IMR-90 (cell line): ENCODE results near the gene DNM3. TPM values are rescaled to one million over a fixed set of nuclear protein-coding genes. Genes with fewer than 3 reads are reported as not detected.

ENCODE experiments used
- ATAC-seq: fragments of 200-7000 bp; cut with Tn5 transposase; 2 replicates; pipeline ENCODE4 v1.9.1; 2020; ENCODE audit warnings: low read depth, mild to moderate bottlenecking, moderate library complexity
- BruUV-seq: library from RNA; stranded (reverse); fragments of 400-500 nt; replicated peaks from 2 replicates; lab custom pipeline; 2021; lab: Mats Ljungman, UMichigan
- CTCF ChIA-PET: fragments of 300-600 bp; formaldehyde crosslinking; extraction: SDS; loops from one replicate; lab custom pipeline; 2021; ENCODE audit warnings: antibody characterized with exemption; lab: Yijun Ruan, JAX
- POLR2A ChIA-PET: fragments of 300-600 bp; sonication (Branson Sonifier 250); formaldehyde crosslinking; loops from one replicate; lab custom pipeline; 2022; ENCODE audit warnings: antibody characterized with exemption; ENCODE audit not compliant: unreplicated experiment; lab: Charles Lee
- DNase-seq: peaks from one replicate; pipeline ENCODE4 v3.0.0; 2013
- H2AFZ ChIP-seq: replicated peaks from 2 replicates; pipeline ENCODE3; 2013; ENCODE audit warnings: low read length, mild to moderate bottlenecking; ENCODE audit not compliant: poor library complexity
- H2AK5ac ChIP-seq: 2 replicates; pipeline ENCODE4 v1.6.1; 2013; ENCODE audit warnings: low read depth, low read length, inconsistent platforms
- H2AK9ac ChIP-seq: replicated peaks from 2 replicates; pipeline ENCODE3; 2013; ENCODE audit warnings: mild to moderate bottlenecking, low read depth, low read length, moderate library complexity; ENCODE audit not compliant: poor library complexity
- H2BK120ac ChIP-seq: 2 replicates; pipeline ENCODE4 v1.6.1; 2013; ENCODE audit warnings: low read depth, low read length, inconsistent platforms
- H2BK15ac ChIP-seq: 3 replicates; pipeline ENCODE4 v1.6.1; 2013; ENCODE audit warnings: low read depth, low read length, inconsistent platforms
- H2BK20ac ChIP-seq: 2 replicates; pipeline ENCODE4 v1.6.1; 2013; ENCODE audit warnings: low read depth, mild to moderate bottlenecking, inconsistent platforms, low read length, moderate library complexity
- H2BK5ac ChIP-seq: 2 replicates; pipeline ENCODE4 v1.6.1; 2013; ENCODE audit warnings: mild to moderate bottlenecking, low read depth, low read length, inconsistent platforms; ENCODE audit not compliant: poor library complexity, severe bottlenecking
- H3K14ac ChIP-seq: replicated peaks from 2 replicates; pipeline ENCODE4 v1.6.1; 2013; ENCODE audit warnings: low read depth, low read length, inconsistent platforms
- H3K18ac ChIP-seq: 2 replicates; pipeline ENCODE4 v1.6.1; 2013; ENCODE audit warnings: low read depth, low read length, control low read depth
- H3K23ac ChIP-seq: 2 replicates; pipeline ENCODE4 v1.6.1; 2013; ENCODE audit warnings: low read depth, low read length, inconsistent platforms
- H3K27ac ChIP-seq: 2 replicates; pipeline ENCODE4 v1.5.1; 2013; ENCODE audit warnings: mild to moderate bottlenecking, control low read depth, low read length; ENCODE audit not compliant: insufficient read depth
- H3K27me3 ChIP-seq: 2 replicates; pipeline ENCODE4 v1.6.1; 2013; ENCODE audit warnings: low read length; ENCODE audit not compliant: control insufficient read depth, insufficient read depth
- H3K36me3 ChIP-seq: 2 replicates; pipeline ENCODE4 v1.6.1; 2013; ENCODE audit warnings: low read length, mixed read lengths; ENCODE audit not compliant: control insufficient read depth, insufficient read depth
- H3K4ac ChIP-seq: 2 replicates; pipeline ENCODE4 v1.6.1; 2013; ENCODE audit warnings: low read depth, low read length, inconsistent platforms
- H3K4me1 ChIP-seq: 2 replicates; pipeline ENCODE4 v1.6.1; 2013; ENCODE audit warnings: low read length, mixed read lengths; ENCODE audit not compliant: control insufficient read depth, insufficient read depth
- H3K4me2 ChIP-seq: 2 replicates; pipeline ENCODE4 v1.6.1; 2013; ENCODE audit warnings: low read depth, mild to moderate bottlenecking, control low read depth, low read length, moderate library complexity
- H3K4me3 ChIP-seq: 2 replicates; pipeline ENCODE4 v1.5.1; 2013; ENCODE audit warnings: low read depth, mild to moderate bottlenecking, control low read depth, low read length, moderate library complexity; ENCODE audit not compliant: insufficient read depth
- H3K56ac ChIP-seq: 2 replicates; pipeline ENCODE4 v1.6.1; 2013; ENCODE audit warnings: low read length, inconsistent platforms; ENCODE audit not compliant: insufficient read depth; ENCODE audit errors: extremely low read depth
- H3K79me1 ChIP-seq, 2 experiments: 2 replicates each; pipeline ENCODE4 v1.6.1; 2013; ENCODE audit warnings: low read length in 2 of 2, inconsistent platforms in 1 of 2, low read depth in 1 of 2
- H3K9ac ChIP-seq: 2 replicates; pipeline ENCODE4 v1.6.1; 2013; ENCODE audit warnings: low read depth, low read length, control low read depth
- H3K9me1 ChIP-seq: 2 replicates; pipeline ENCODE4 v1.6.1; 2013; ENCODE audit warnings: low read length, inconsistent platforms; ENCODE audit not compliant: insufficient read depth
- H3K9me3 ChIP-seq: 2 replicates; pipeline ENCODE4 v1.6.1; 2013; ENCODE audit warnings: low read length; ENCODE audit not compliant: control insufficient read depth, insufficient read depth
- H4K20me1 ChIP-seq: 2 replicates; pipeline ENCODE4 v1.6.1; 2013; ENCODE audit warnings: low read length, inconsistent platforms; ENCODE audit not compliant: insufficient read depth
- H4K5ac ChIP-seq: 2 replicates; pipeline ENCODE4 v1.6.1; 2013; ENCODE audit warnings: mild to moderate bottlenecking, low read depth, low read length, control low read depth
- H4K8ac ChIP-seq, 2 experiments: 2 replicates each; pipeline ENCODE4 v1.6.1; 2013; ENCODE audit warnings: low read depth in 2 of 2, low read length in 2 of 2, control low read depth in 1 of 2, inconsistent platforms in 1 of 2
- H4K91ac ChIP-seq: 2 replicates; pipeline ENCODE4 v1.6.1; 2013; ENCODE audit warnings: low read depth, low read length, inconsistent platforms; ENCODE audit not compliant: insufficient read depth
- BHLHE40 ChIP-seq: fragments of 150-350 bp; IDR thresholded peaks from 2 replicates; pipeline ENCODE4 v1.6.1; 2016; ENCODE audit warnings: mild to moderate bottlenecking, low read depth, low read length
- CEBPB ChIP-seq: IDR thresholded peaks from 2 replicates; pipeline ENCODE4 v1.6.1; 2012; ENCODE audit warnings: low read depth, low read length, improper control_type of control experiment
- CTCF ChIP-seq: conservative IDR thresholded peaks from 2 replicates; pipeline ENCODE4 v1.5.1; 2012; ENCODE audit warnings: mild to moderate bottlenecking, low read depth, low read length, improper control_type of control experiment
- FOS ChIP-seq: fragments of 150-350 bp; IDR thresholded peaks from 2 replicates; pipeline ENCODE4 v1.6.1; 2016; ENCODE audit warnings: low read depth, low read length
- MAFK ChIP-seq: IDR thresholded peaks from 2 replicates; pipeline ENCODE4 v1.6.1; 2012; ENCODE audit warnings: low read depth, low read length, improper control_type of control experiment
- POLR2A ChIP-seq: IDR thresholded peaks from 2 replicates; pipeline ENCODE4 v1.6.1; 2012; ENCODE audit warnings: mild to moderate bottlenecking, low read depth, low read length
- RAD21 ChIP-seq: IDR thresholded peaks from 2 replicates; pipeline ENCODE4 v1.6.1; 2012; ENCODE audit warnings: low read length, improper control_type of control experiment
- RFX5 ChIP-seq: IDR thresholded peaks from 2 replicates; pipeline ENCODE4 v1.8.0; 2012; ENCODE audit warnings: low read depth, mild to moderate bottlenecking, low read length, moderate library complexity
- USF2 ChIP-seq: fragments of 150-350 bp; IDR thresholded peaks from 2 replicates; pipeline ENCODE4 v1.6.1; 2017; ENCODE audit warnings: mild to moderate bottlenecking, antibody characterized with exemption, low read length, low read depth
- WGBS, 2 experiments: methylation state at CpG; one replicate each; pipeline versions ENCODE4 v1.1.5 to v1.1.7; 2013; ENCODE audit warnings: missing lambda C conversion rate in 2 of 2; ENCODE audit not compliant: insufficient read length in 1 of 2; ENCODE audit errors: extremely low coverage in 2 of 2; 5-methylcytosine and 5-hydroxymethylcytosine counted together
- dilution Hi-C: fragments of 300-500 bp; cut with HindIII; formaldehyde crosslinking; loops from one replicate; pipeline ENCODE4 v1.14.3; 2018; ENCODE audit warnings: low sequenced_read_pairs; ENCODE audit not compliant: unreplicated experiment
- in situ Hi-C: fragments of 300-500 bp; cut with MboI; formaldehyde crosslinking; loops from 3 replicates; pipeline ENCODE4 v1.14.3; 2019; ENCODE audit warnings: low sequenced_read_pairs, inconsistent platforms, mixed read lengths
- intact Hi-C: fragments of 100-400 bp; cut with micrococcal nuclease; formaldehyde crosslinking; loops from 2 replicates; pipeline ENCODE4 v1.10.0; 2022
- polyA plus RNA-seq, 3 experiments: library from polyadenylated mRNA; depleted of rRNA; stranded (reverse); fragments of >200 nt; gene quantifications; 2 replicates each; pipeline ENCODE4 v1.2.3, GENCODE V29; 2012; ENCODE audit warnings: low replicate concordance in 1 of 3
- total RNA-seq: library from RNA; depleted of rRNA; stranded (reverse); fragments of >200 nt; gene quantifications from 2 replicates; pipeline ENCODE4 v1.2.3, GENCODE V29; 2012

DNM3 gene
- total and polyA plus RNA-seq, 2 of the 4 experiments (the other 2 are of a cell fraction) = 0.36 TPM

- H2BK120ac ChIP-seq = peak overlapping the region; percentile 94
- ChIA-PET POLR2A (interaction anchor here (0.6 to 1.4 kb wide), 8 partner anchors 9 to 488 kb away, joined by 3 to 12 read pairs (median 5); no protein-coding TSS in a partner anchor), CTCF (interaction anchor here (0.6 to 1.5 kb wide), 6 partner anchors 9 to 254 kb away, joined by 3 read pairs; no protein-coding TSS in a partner anchor)
- BruUV-seq = no TSS peak
- H3K4me2 ChIP-seq = peak overlapping the region; percentile 91
- H3K4me1 ChIP-seq = peaks cover 5% of the 10 kb centered on the region; the same call in 1 of the 2 replicates
- 0% methylated on average over 1 of the region's 2 CpGs; no CpG with 5 or more reads in 1 of the 2 experiments for WGBS, 2 experiments
- no peak for TF ChIP-seq POLR2A
- no peak for TF ChIP-seq BHLHE40
- TF ChIP-seq RAD21 = no peak
- no peak for TF ChIP-seq RFX5
- TF ChIP-seq USF2 = no peak
- TF ChIP-seq CTCF = no peak
- no peak for TF ChIP-seq MAFK
- TF ChIP-seq FOS = no peak
- no peak for TF ChIP-seq CEBPB
- H2AK5ac ChIP-seq = peak overlapping the region; percentile 52
- dilution Hi-C loops (no loop called here), intact Hi-C loops (loop anchor here (2.0 to 10.0 kb wide), 3 partner anchors 142 to 440 kb away; no protein-coding TSS in a partner anchor), in situ Hi-C loops (loop anchor here (10.0 kb wide), 1 partner anchor 250 kb away; no protein-coding TSS in a partner anchor)
- H4K20me1 ChIP-seq = no peaks in the 10 kb centered on the region
- H3K9ac ChIP-seq = peak overlapping the region; percentile 96
- peak overlapping the region; percentile 94 for H3K23ac ChIP-seq
- H3K56ac ChIP-seq = peak overlapping the region; percentile 100
- peak overlapping the region; percentile 72 to 85 for H4K8ac ChIP-seq
- peak overlapping the region; percentile 85 for H2BK5ac ChIP-seq
- H3K4ac ChIP-seq = peak overlapping the region; percentile 99
- H3K27ac ChIP-seq = peak overlapping the region; percentile 86
- peak overlapping the region; percentile 98 for H4K91ac ChIP-seq
- H2BK15ac ChIP-seq = peak overlapping the region; percentile 63
- peak overlapping the region; percentile 87 for H4K5ac ChIP-seq
- peaks cover 2% of the 10 kb centered on the region; the same call in 1 of the 2 replicates for H3K36me3 ChIP-seq
- H3K79me1 ChIP-seq = peaks cover 0 to 13% of the 10 kb centered on the region in 2 experiments; a peak in 2 of 4 replicates
- DNase-seq = peak; percentile 70
- H3K9me1 ChIP-seq = peaks cover 3% of the 10 kb centered on the region; the same call in 1 of the 2 replicates
- peak overlapping the region; percentile 85 for H2BK20ac ChIP-seq
- peak overlapping the region; percentile 65 for H3K4me3 ChIP-seq
- peak overlapping the region; percentile 21 for H2AK9ac ChIP-seq
- peak overlapping the region; percentile 79 for H3K14ac ChIP-seq
- peak overlapping the region; percentile 47 for H2AFZ ChIP-seq
- H3K27me3 ChIP-seq = no peaks in the 10 kb centered on the region
- ATAC-seq = peak; percentile 6
- no peaks in the 10 kb centered on the region for H3K9me3 ChIP-seq
- H3K18ac ChIP-seq = peak overlapping the region; percentile 88
Observed at GRCh38 chr1:172145231-172145651, 303.9 kb downstream of the DNM3 start.
